ENCODE measurements around the gene LENG1.
"Not testable (repeated sequence)": the region's sequence is repeated elsewhere in the genome, so short reads cannot be mapped to it uniquely, and the experiment has no call there.

Gene LENG1

GRCh38 chr19:54207676-54207982, 48.1 kb upstream of the LENG1 start:
- TF ChIP-seq EZH2phosphoT487 (IDR thresholded peaks at IDR 0.05; ENCODE audit: low read depth) (no peak), CTCF (IDR thresholded peaks at IDR 0.05; ENCODE audit: low read depth, low read length) (no peak)
- Histone ChIP-seq H3K27ac (ENCODE audit: low read length) (peak overlapping the region; percentile 73), H3K4me2 (ENCODE audit: low read length) (peak overlapping the region; percentile 54), H2AFZ (ENCODE audit: low read depth, low read length) (no peak overlapping the region), H3K9ac (ENCODE audit: low read length) (peak overlapping the region; percentile 33; the same call in 1 of the 2 replicates), H3K4me3 (ENCODE audit: low read length) (peak overlapping the region; percentile 28; the same call in 1 of the 2 replicates), H3K36me3 (replicated peaks; ENCODE audit: low read depth, low read length) (peaks cover 71% of the 10 kb centered on the region), H3K27me3 (ENCODE audit: low read depth, low read length) (no peaks in the 10 kb centered on the region), H4K20me1 (ENCODE audit: insufficient read depth, low read length) (peaks cover 86% of the 10 kb centered on the region), H3K9me3 (ENCODE audit: insufficient read depth, low read length) (no peaks in the 10 kb centered on the region), H3K79me2 (ENCODE audit: low read length) (peaks cover 56% of the 10 kb centered on the region), H3K4me1 (ENCODE audit: low read length) (peaks cover 62% of the 10 kb centered on the region)

GRCh38 chr19:54207193-54207592, 47.7 kb upstream of the LENG1 start:
- not testable (repeated sequence) for H3K27me3 ChIP-seq (ENCODE audit: low read depth, low read length); H3K9ac ChIP-seq (ENCODE audit: low read length); H3K4me3 ChIP-seq (ENCODE audit: low read length); H2AFZ ChIP-seq (ENCODE audit: low read depth, low read length); H3K9me3 ChIP-seq (ENCODE audit: insufficient read depth, low read length)
- Histone ChIP-seq H3K27ac (ENCODE audit: low read length) (peak overlapping the region; percentile 73; the same call in 1 of the 2 replicates), H4K20me1 (ENCODE audit: insufficient read depth, low read length) (peaks cover 90% of the 10 kb centered on the region), H3K4me2 (ENCODE audit: low read length) (peak overlapping the region; percentile 54), H3K4me1 (ENCODE audit: low read length) (peaks cover 66% of the 10 kb centered on the region), H3K79me2 (ENCODE audit: low read length) (peaks cover 61% of the 10 kb centered on the region), H3K36me3 (replicated peaks; ENCODE audit: low read depth, low read length) (peaks cover 75% of the 10 kb centered on the region)

- Histone ChIP-seq H4K20me1 (ENCODE audit: insufficient read depth, low read length) (peaks cover 94% of the 10 kb centered on the region), H3K9me3 (ENCODE audit: insufficient read depth, low read length) (no peaks in the 10 kb centered on the region), H3K79me2 (ENCODE audit: low read length) (peaks cover 64% of the 10 kb centered on the region), H3K4me3 (ENCODE audit: low read length) (no peak overlapping the region), H3K36me3 (replicated peaks; ENCODE audit: low read depth, low read length) (peaks cover 79% of the 10 kb centered on the region), H3K27me3 (ENCODE audit: low read depth, low read length) (no peaks in the 10 kb centered on the region), H3K9ac (ENCODE audit: low read length) (no peak overlapping the region), H3K4me1 (ENCODE audit: low read length) (peaks cover 70% of the 10 kb centered on the region), H3K27ac (ENCODE audit: low read length) (no peak overlapping the region), H3K4me2 (ENCODE audit: low read length) (peak overlapping the region; percentile 54), H2AFZ (ENCODE audit: low read depth, low read length) (no peak overlapping the region)
- no peak for TF ChIP-seq EZH2phosphoT487 (IDR thresholded peaks at IDR 0.05; ENCODE audit: low read depth)
- no peak for TF ChIP-seq CTCF (IDR thresholded peaks at IDR 0.05; ENCODE audit: low read depth, low read length)
These were observed 47.3 kb upstream of the LENG1 start for GRCh38 chr19:54206831-54207177.

GRCh38 chr19:54206030-54206830, 46.7 kb upstream of the LENG1 start:
- no peak overlapping the region for H3K9ac ChIP-seq (ENCODE audit: low read length)
- peak overlapping the region; percentile 54 for H3K4me2 ChIP-seq (ENCODE audit: low read length)
- H3K4me3 ChIP-seq (ENCODE audit: low read length), result no peak overlapping the region
- no peaks in the 10 kb centered on the region for H3K27me3 ChIP-seq (ENCODE audit: low read depth, low read length)
- peaks cover 98% of the 10 kb centered on the region for H4K20me1 ChIP-seq (ENCODE audit: insufficient read depth, low read length)
- no peaks in the 10 kb centered on the region for H3K9me3 ChIP-seq (ENCODE audit: insufficient read depth, low read length)
- no peak overlapping the region for H2AFZ ChIP-seq (ENCODE audit: low read depth, low read length)
- peaks cover 70% of the 10 kb centered on the region for H3K79me2 ChIP-seq (ENCODE audit: low read length)
- no peak for TF ChIP-seq CTCF (IDR thresholded peaks at IDR 0.05; ENCODE audit: low read depth, low read length)
- no peak for TF ChIP-seq EZH2phosphoT487 (IDR thresholded peaks at IDR 0.05; ENCODE audit: low read depth)
- peaks cover 73% of the 10 kb centered on the region for H3K4me1 ChIP-seq (ENCODE audit: low read length)
- peaks cover 82% of the 10 kb centered on the region for H3K36me3 ChIP-seq (replicated peaks; ENCODE audit: low read depth, low read length)
- no peak overlapping the region for H3K27ac ChIP-seq (ENCODE audit: low read length)

Measured in OCI-LY3 (cell line).